OCI-M2 (cell line): ENCODE measurements around the gene KDM4B.

Experiments used
- DNase-seq: peaks from one replicate; lab custom pipeline; 2025; ENCODE audit not compliant: unreplicated experiment; lab: John Stamatoyannopoulos, UW

Gene KDM4B

GRCh38 chr19:5120321-5120720 is 151.4 kb downstream of the KDM4B start:
- DNase-seq: no peak

- no peak for DNase-seq
These were observed 151.9 kb downstream of the KDM4B start for GRCh38 chr19:5120833-5121232.

GRCh38 chr19:5121266-5122120 is 152.6 kb downstream of the KDM4B start:
- no peak for DNase-seq

DNA sequence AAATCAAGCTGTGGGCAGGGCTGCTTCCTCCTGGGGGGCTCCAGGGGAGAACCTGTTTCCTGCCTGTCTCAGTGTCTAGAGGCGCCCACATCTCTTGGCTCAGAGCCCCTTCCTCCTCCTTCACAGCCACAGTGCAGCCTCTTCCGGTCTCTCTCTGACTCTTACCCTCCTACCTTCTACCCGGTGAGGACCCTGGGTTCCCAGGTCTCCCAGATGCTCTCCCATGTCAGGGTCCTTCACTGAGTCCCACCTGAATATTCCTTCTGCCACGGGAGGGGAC is 153.1 kb downstream of the KDM4B start:
- DNase-seq: no peak

GRCh38 chr19:5122671-5123409 is 153.9 kb downstream of the KDM4B start:
- no peak for DNase-seq

DNA sequence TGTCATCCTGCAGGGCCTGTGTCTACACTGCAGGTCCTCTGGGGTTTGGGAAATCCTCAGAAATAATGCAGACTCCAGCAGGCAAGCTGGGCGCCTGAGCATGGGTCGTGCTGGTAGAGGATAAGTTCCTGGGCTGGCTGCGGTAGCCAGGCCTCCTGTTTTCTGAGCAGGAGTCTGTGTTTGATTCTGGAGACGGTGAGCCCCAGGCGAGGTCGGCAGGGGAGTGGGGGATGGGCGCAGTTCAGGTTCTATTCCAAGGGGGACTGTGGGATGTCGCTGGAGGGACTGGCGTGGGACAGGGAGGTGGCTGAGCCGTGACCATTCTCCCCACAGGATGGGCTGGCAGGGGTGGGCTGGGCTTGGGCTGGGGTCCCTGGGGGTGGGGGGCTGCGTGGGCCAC is 154.7 kb downstream of the KDM4B start:
- DNase-seq: no peak

GRCh38 chr19:5124111-5124855 is 155.4 kb downstream of the KDM4B start:
- DNase-seq: no peak

DNA sequence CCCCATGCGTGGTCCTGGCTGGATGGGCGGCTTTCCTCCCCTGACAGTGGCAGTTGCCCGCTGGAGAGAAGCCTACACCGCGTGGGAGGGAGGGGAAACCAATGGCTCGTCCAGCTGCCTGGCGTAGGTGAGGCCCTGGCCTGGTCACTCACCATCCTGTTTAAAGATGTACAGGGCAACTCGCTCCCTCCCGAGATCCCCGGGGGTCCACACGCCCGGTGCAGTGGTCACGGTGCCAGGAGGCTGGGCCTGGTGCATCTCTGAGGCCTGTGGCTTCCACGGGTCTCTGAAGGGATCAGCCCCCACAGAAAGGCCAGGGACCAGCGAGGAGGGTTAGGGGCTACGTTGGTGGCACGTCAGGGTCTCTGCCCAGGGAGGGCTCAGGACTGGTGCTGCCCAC is 156.5 kb downstream of the KDM4B start:
- DNase-seq: no peak

DNA sequence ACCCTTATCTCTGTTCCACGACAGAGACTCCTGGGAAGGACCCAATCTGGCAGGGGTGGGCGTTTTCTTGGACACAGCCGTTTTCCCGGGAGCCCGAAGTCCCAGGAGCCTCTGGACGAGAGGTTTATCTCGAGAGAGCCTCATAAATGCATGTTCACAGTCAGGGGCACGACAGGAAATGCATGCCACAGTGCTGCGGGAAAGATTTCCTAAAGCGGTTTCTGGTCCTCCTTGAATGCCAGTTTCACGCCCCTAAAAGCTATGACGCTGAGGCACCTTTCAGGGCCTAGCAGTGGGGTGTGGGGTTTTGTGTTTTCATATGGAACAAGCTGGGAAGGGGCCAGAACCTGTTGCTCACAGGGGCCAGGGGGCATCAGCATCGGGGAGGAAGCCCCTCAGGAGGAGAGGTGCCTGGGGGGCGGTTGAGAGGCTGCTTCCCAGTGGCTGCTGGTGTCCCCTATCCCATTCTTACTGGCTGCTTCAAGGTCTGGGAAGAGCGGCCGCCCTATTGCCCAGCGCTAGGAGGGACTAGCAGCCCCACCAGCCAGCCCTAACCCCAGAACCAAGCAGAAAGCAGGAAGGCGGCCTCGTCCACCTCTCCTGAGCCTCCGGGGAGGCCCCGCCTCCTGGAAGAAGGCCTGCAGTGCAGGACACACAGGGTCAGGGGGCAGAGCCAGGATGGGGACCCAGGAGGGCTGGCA is 157.0 kb downstream of the KDM4B start:
- DNase-seq: no peak

GRCh38 chr19:5126498-5127223 is 157.7 kb downstream of the KDM4B start:
- DNase-seq: no peak

DNA sequence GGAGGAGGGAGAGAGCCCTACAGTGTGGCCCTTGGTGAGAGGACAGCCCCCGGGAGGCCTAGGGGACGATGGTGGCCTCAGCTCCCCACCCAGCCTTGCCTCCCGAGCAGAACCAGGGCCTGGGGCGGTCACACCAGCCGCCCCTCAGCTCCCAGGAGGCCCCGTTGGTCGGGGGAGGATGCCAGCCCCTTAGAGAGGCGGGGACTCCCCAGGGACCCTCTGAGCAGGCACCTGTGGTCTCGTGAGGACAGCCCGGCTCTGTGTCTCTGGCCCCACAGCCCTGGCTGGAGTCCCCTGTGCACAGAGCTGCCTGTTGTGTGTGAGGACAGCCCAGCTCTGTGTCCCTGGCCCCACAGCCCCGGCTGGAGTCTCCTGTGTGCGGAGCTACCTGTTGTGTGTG is 158.8 kb downstream of the KDM4B start:
- DNase-seq: no peak

DNA sequence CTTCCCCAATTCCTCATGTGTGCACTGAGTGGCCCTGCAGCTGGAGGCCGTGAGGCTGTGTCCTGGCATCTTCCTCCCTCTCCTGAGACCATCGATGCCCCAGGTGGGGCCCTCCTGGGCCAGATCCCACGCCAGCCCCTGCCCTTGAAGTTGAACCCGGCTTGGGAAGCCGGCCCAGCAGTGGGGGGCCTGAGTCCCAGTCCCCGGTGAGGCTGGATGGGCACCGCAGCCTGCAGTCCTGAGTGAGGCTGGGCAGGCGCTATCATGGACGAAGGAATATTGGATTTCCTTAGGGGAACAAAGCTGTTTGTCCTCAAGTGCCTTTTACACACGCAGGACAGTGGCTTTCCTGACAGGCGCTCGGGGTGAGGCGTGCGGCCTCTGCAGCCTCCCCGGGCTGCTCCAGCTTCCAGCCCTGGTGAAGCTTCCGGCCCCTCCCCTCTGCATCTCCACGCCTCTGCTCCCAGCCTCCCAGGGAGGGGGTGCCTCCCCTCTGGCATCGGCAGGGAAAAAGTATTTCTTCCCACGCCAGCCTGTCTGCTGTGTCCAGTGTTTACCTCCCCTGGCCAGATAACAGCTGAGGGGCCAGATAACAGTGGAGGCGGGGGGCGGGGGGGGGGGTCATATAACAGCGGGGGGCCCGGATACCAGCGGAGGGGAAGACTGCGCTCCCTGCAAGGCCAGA is 159.5 kb downstream of the KDM4B start:
- DNase-seq: no peak

DNA sequence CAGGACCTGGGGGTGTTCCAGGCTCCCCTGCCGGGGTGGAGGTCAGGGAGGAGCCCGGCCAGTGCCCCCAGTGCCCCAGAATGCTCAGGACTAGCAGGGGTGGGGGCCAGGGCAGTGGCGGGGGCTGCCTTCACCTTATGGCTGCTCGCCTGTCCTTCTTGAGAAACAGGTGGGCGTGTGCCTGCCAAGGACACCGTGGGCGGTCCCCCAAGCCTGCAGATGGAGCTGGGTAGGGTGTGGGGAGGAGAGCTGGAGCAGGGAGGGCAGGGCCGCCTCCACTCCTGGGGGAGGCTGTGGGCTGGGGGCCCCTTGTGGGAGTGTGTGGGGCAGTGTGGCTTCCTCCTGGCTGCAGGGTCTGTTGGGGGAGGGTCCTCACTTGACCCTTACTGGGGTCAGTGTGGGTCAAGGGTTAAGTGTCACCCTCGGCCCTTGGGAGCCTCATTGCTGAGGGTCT is 160.1 kb downstream of the KDM4B start:
- DNase-seq: peak; percentile 34

GRCh38 chr19:5129691-5130090 is 160.8 kb downstream of the KDM4B start:
- no peak for DNase-seq

GRCh38 chr19:5130371-5131030 is 161.6 kb downstream of the KDM4B start:
- no peak for DNase-seq

- no peak for DNase-seq
These were observed 162.2 kb downstream of the KDM4B start for GRCh38 chr19:5131031-5131505.

DNA sequence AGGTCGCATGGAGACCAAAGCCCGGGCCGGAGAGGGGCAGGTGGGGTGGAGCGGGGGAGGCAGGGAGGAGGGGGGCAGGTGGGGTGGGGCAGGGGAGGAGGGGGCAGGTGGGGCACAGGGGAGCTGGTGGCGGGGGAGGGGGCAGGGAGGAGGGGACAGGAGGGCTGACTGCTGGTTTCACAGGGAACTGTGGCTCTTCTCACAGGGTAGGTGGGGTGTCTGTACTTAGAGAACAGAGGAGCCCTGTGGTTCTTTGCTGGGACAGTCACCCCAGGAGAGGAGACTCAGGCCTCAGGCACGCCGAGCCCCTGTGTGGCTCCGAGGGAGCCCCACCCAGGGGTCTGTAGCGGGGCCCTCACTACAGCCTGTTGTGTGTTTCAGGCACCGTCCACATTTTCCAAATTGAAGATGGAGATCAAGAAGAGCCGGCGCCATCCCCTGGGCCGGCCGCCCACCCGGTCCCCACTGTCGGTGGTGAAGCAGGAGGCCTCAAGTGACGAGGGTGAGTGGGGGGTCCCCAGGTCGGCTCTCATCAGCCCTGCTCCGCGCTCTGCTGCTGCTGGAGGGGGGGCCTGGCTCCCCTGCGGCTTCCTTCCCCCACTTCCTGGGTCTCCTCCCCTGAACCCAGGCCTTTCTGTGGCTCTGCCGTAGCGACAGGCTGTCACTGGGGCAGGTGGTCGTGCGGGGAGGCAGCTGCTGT is 162.7 kb downstream of the KDM4B start:
- DNase-seq: no peak

DNA sequence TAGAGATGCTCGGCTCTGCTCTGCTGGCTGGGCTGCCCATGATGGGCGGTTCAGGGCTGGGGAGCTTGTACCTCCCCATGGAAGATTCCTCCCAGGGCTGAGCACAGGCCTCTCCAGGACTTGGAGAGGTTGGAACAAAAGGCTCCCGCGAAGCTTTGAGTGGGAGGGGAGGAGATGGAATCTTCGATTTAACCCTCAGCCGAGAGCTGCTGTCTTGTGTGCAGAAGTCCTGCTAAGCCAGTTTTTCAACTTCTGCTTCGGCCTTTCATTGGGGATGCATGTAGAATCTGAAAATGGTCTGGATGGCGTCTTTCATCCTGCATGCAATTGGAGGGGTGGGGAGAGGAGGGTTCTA is 163.3 kb downstream of the KDM4B start:
- DNase-seq: no peak
